ENCODE measurements around the gene FLCN. TPM values are rescaled to one million over a fixed set of nuclear protein-coding genes. Genes with fewer than 3 reads are reported as not detected.

Gene FLCN
- total and polyA plus RNA-seq, 2 of the 13 experiments (the other 11 are each of a cell fraction or from before 2014, with no cell fraction given) = 16.6 to 24.9 TPM

DNA sequence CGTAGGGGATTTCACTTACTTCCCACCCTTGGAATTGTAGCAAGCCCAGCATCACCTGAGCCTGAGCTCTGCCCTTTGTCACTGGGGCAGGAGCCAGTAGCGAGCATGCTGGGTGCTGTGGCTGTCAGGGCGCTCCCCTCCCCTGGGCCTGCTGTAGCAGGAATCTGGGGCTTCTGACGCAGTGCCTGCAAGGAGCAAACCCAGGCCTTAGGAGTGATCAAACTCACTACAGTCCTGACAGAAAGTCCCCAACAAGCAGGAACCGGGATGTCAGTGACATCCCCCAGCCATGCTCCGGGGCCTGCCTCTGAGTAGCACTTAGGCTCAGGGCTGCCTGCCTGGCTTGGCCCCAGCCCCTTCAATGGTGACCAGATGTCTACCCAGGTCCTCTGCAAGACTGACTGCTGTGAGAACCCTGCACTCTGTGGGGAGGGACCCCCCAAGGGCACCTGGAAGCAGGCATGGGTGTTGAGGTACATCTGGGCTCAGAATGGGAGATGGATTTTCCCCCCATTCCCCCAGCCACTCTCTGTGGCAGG, 54.3 kb downstream of the FLCN start (continued):
- no peak for TF ChIP-seq ZMYM4 (CRISPR knock-in tag; IDR thresholded peaks at IDR 0.05)

DNA sequence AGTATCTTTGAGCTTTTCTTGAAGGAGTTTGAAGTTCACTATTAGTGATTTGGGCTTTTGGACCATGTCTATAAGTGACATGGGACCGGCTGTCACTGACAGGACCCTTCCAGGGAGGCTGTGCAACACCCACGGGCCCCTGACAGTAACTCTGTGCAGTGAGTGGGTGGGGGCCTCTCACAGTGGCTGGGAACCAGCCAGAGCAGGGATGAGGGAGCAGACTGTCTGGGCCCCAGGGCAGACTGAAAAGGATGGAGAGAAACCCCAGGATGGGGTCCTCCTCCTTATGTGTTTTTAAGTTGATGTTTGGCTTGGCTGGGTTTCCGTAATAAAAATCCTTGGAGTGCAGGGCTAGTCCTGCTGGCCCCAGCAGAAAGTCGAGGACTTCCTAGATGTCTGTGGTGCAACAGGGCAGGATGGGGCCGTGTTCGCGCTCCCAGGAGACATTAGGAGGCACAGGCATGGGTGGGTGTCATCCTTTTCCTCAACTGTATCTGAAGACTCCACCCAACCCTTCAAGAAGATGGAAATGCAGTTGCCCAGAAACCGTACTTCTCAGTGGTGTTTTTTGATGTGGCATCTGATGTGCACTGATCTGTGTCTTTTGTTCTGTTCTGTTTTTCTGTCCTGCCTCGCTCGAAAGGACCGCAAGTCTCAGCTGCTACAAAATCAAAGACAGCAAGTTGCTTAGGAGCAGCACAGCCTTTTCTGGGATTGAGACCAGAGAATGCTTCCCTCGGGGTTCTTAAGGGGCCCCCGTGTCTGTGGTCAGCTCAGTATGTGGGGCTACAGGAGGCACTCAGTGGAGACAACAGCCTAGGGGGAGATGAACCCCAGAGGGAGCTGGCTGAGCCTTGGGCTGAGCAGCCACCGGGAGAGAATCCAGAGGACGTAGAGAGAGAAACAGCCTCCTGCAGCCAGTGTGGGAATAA, 55.0 kb downstream of the FLCN start:
- no peaks in the 10 kb centered on the region for H3K27me3 ChIP-seq (ENCODE audit: control insufficient read depth in 1 of 2, insufficient read depth in 2 of 2, low read length in 2 of 2)
- peaks cover 15 to 47% of the 10 kb centered on the region in 2 experiments; a peak in 4 of 5 replicates for H3K36me3 ChIP-seq (replicated peaks in 1 of 2; ENCODE audit: control insufficient read depth in 1 of 2, insufficient read depth in 2 of 2, low read length in 2 of 2)
- WGBS (ENCODE audit: low lambda C conversion rate) = 97% methylated on average over 15 of the region's 15 CpGs
- H3K9me3 ChIP-seq (ENCODE audit: low read length) = no peaks in the 10 kb centered on the region
- no TSS peak for BruUV-seq (replicated peaks)
- H3K4me2 ChIP-seq (ENCODE audit: low read depth, low read length) = no peak overlapping the region
- no peaks in the 10 kb centered on the region for H4K20me1 ChIP-seq (ENCODE audit: insufficient read depth, low read length)
- H3K4me1 ChIP-seq (ENCODE audit: insufficient read depth, low read length) = no peaks in the 10 kb centered on the region
- no peak overlapping the region for H3K27ac ChIP-seq (ENCODE audit: extremely low read length, insufficient read depth, low read length)
- in situ Hi-C loops (cut with HindIII; ENCODE audit: extremely low pct_ligation_motif_present, low pct_unique_long_range_greater_than_20kb) (no loop called here), intact Hi-C loops (cut with micrococcal nuclease; ENCODE audit: unreplicated experiment) (no loop called here)
- ATAC-seq = no peak
- ChIA-PET CTCF (ENCODE audit: low intra/inter-chr PET ratio, low total read pairs) (no interaction called here), POLR2A (no interaction called here)
- TF ChIP-seq, protein P1, sequence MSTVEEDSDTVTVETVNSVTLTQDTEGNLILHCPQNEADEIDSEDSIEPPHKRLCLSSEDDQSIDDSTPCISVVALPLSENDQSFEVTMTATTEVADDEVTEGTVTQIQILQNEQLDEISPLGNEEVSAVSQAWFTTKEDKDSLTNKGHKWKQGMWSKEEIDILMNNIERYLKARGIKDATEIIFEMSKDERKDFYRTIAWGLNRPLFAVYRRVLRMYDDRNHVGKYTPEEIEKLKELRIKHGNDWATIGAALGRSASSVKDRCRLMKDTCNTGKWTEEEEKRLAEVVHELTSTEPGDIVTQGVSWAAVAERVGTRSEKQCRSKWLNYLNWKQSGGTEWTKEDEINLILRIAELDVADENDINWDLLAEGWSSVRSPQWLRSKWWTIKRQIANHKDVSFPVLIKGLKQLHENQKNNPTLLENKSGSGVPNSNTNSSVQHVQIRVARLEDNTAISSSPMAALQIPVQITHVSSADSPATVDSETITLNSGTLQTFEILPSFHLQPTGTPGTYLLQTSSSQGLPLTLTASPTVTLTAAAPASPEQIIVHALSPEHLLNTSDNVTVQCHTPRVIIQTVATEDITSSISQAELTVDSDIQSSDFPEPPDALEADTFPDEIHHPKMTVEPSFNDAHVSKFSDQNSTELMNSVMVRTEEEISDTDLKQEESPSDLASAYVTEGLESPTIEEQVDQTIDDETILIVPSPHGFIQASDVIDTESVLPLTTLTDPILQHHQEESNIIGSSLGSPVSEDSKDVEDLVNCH (CRISPR knock-in tag; IDR thresholded peaks at IDR 0.05) = no peak
- TF ChIP-seq SP5 (CRISPR knock-in tag; IDR thresholded peaks at IDR 0.05; ENCODE audit: borderline replicate concordance, low read depth) = no peak
- no peak for TF ChIP-seq NAIF1 (CRISPR knock-in tag; IDR thresholded peaks at IDR 0.05; ENCODE audit: borderline replicate concordance)
- TF ChIP-seq, protein P2, sequence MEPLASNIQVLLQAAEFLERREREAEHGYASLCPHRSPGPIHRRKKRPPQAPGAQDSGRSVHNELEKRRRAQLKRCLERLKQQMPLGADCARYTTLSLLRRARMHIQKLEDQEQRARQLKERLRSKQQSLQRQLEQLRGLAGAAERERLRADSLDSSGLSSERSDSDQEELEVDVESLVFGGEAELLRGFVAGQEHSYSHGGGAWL (CRISPR knock-in tag; IDR thresholded peaks at IDR 0.05) = no peak
- no peak for TF ChIP-seq MLLT10 (CRISPR knock-in tag; IDR thresholded peaks at IDR 0.05)
- TF ChIP-seq ASH2L (IDR thresholded peaks at IDR 0.05; ENCODE audit: insufficient read length, low read depth, low read length) = no peak
- TF ChIP-seq, protein P3, sequence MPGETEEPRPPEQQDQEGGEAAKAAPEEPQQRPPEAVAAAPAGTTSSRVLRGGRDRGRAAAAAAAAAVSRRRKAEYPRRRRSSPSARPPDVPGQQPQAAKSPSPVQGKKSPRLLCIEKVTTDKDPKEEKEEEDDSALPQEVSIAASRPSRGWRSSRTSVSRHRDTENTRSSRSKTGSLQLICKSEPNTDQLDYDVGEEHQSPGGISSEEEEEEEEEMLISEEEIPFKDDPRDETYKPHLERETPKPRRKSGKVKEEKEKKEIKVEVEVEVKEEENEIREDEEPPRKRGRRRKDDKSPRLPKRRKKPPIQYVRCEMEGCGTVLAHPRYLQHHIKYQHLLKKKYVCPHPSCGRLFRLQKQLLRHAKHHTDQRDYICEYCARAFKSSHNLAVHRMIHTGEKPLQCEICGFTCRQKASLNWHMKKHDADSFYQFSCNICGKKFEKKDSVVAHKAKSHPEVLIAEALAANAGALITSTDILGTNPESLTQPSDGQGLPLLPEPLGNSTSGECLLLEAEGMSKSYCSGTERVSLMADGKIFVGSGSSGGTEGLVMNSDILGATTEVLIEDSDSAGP (CRISPR knock-in tag; IDR thresholded peaks at IDR 0.05; ENCODE audit: borderline replicate concordance) = no peak
- TF ChIP-seq ZMYM2 (CRISPR knock-in tag; IDR thresholded peaks at IDR 0.05) = no peak
- TF ChIP-seq ZNF781 (CRISPR knock-in tag; IDR thresholded peaks at IDR 0.05; ENCODE audit: borderline replicate concordance, not compliant biosample characterization) = no peak
- FAIRE-seq = no peak
- H3K9ac ChIP-seq (ENCODE audit: insufficient read depth, low read depth, low read length) = no peak overlapping the region
- H3K79me2 ChIP-seq (ENCODE audit: insufficient read depth, low read length) = no peaks in the 10 kb centered on the region
- no peak overlapping the region for H3K4me3 ChIP-seq (replicated peaks in 1 of 3; ENCODE audit: insufficient read depth in 1 of 3, low read depth in 2 of 3, low read length in 3 of 3)
- no peak overlapping the region for H2AFZ ChIP-seq (ENCODE audit: low read length)
- no peak for DNase-seq (ENCODE audit: low spot score)
